Neutrophil (primary cell): ENCODE measurements around the gene HSFX3.
"Not testable (repeated sequence)": the region's sequence is repeated elsewhere in the genome, so short reads cannot be mapped to it uniquely, and the experiment has no call there.

ENCODE experiments used
- H3K27ac ChIP-seq: fragments of 200-600 bp; sonication (generic); 2 replicates; pipeline ENCODE4 v1.5.1; 2016; ENCODE audit warnings: mild to moderate bottlenecking, moderate library complexity
- H3K27me3 ChIP-seq: fragments of 200-600 bp; sonication (generic); 2 replicates; pipeline ENCODE4 v1.6.0; 2016; ENCODE audit warnings: mild to moderate bottlenecking
- H3K36me3 ChIP-seq: fragments of 200-600 bp; sonication (generic); 2 replicates; pipeline ENCODE4 v1.5.1; 2017
- H3K4me1 ChIP-seq, 2 experiments: fragments of 200-600 bp in 1 of 2; sonication (generic) in 1 of 2; 1 replicate in 1 of 2; 2 replicates in 1 of 2; pipeline versions ENCODE4 v1.5.1 to v1.6.1; 2013 to 2016; ENCODE audit warnings: low read depth in 1 of 2, low read length in 1 of 2, mild to moderate bottlenecking in 1 of 2, moderate library complexity in 1 of 2; ENCODE audit not compliant: control insufficient read depth in 1 of 2, insufficient read depth in 1 of 2
- H3K4me3 ChIP-seq, 2 experiments: fragments of 200-600 bp in 1 of 2; sonication (generic) in 1 of 2; 1 replicate in 1 of 2; 2 replicates in 1 of 2; pipeline ENCODE4 v1.5.1; 2013 to 2016; ENCODE audit warnings: low read depth in 1 of 2, low read length in 1 of 2, mild to moderate bottlenecking in 1 of 2, moderate library complexity in 1 of 2
- H3K9me3 ChIP-seq: fragments of 200-600 bp; sonication (generic); 2 replicates; pipeline ENCODE4 v1.5.1; 2016
- TF ChIP-seq, protein P1 (sequence below): fragments of 200-600 bp; sonication (generic); IDR thresholded peaks from 2 replicates; pipeline ENCODE4 v1.5.1; 2016; ENCODE audit warnings: antibody characterized with exemption

The HSFX3 gene

DNA sequence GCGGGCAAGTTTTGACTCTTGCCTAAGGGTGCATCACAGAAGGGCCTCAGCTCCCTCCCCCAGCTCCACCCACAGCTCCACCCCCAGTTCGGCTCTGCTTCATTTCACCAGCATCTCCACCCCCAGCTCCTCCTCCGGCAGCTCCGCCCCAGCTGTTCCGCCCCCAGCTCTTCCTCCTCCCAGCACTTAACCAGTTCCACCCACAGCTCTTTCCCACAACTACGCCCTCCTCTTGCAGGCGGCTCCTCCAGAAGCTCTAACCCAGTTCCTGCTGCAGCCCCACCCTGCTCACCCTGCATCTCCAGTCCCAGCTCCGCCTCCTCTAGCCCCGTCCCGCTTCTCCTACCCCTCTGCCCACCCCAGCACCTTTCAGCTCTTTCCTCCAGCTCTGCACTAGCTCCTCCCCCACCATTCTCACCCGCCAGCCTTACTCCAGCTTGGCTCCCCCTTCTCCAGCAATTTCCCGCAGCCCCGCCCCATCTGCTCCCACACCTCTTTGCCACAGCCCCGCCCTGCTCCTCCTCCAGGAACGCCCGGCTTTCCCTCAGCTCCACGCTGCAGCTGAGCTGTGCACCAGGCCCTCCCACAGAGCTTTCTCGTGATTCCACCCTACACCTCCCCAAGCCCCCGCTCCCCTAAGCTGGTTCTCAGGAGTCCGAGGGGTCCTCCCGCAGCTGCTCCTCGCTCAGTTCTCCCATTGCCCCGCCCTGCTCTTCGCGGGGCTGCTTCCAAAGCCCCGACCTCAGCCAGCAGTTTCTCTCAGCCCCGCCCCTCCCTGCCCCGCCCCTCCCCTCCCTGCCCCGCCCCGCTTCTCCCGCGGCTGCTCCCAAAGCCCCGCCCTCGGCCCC is 10.2 kb downstream of the HSFX3 start:
- Histone ChIP-seq H3K36me3 (no peaks in the 10 kb centered on the region), H3K27me3 (no peaks in the 10 kb centered on the region), H3K4me1 (peaks cover 10 to 15% of the 10 kb centered on the region in 2 experiments), H3K9me3 (no peaks in the 10 kb centered on the region), H3K4me3 (peak overlapping the region; percentile 68 to 72), H3K27ac (peak overlapping the region; percentile 98)
- TF ChIP-seq, protein P1, sequence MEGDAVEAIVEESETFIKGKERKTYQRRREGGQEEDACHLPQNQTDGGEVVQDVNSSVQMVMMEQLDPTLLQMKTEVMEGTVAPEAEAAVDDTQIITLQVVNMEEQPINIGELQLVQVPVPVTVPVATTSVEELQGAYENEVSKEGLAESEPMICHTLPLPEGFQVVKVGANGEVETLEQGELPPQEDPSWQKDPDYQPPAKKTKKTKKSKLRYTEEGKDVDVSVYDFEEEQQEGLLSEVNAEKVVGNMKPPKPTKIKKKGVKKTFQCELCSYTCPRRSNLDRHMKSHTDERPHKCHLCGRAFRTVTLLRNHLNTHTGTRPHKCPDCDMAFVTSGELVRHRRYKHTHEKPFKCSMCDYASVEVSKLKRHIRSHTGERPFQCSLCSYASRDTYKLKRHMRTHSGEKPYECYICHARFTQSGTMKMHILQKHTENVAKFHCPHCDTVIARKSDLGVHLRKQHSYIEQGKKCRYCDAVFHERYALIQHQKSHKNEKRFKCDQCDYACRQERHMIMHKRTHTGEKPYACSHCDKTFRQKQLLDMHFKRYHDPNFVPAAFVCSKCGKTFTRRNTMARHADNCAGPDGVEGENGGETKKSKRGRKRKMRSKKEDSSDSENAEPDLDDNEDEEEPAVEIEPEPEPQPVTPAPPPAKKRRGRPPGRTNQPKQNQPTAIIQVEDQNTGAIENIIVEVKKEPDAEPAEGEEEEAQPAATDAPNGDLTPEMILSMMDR: peak; percentile 2

DNA sequence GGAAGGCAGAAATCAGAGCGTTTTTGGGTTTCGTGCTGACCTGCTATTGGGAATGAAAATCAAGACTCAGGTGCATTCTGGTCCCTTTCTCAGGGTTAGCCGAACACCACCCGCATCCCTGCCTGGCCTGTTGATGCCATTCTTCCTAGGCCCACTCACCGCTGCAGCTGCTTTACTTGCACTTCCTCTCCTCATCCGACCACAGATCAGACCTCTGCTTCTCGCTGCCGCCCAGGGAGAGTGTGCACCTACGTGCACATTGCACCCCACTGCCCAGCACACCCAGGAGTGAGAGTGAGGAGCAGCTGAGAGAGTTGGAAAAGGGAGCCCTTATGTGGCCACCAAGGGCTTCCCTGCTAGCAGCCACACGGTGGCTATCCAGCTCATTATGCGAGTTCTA is 12.2 kb downstream of the HSFX3 start:
- peaks cover 10 to 15% of the 10 kb centered on the region in 2 experiments for H3K4me1 ChIP-seq
- not testable (repeated sequence) for H3K9me3 ChIP-seq, H3K27me3 ChIP-seq, H3K36me3 ChIP-seq, H3K4me3 ChIP-seq, H3K27ac ChIP-seq

DNA sequence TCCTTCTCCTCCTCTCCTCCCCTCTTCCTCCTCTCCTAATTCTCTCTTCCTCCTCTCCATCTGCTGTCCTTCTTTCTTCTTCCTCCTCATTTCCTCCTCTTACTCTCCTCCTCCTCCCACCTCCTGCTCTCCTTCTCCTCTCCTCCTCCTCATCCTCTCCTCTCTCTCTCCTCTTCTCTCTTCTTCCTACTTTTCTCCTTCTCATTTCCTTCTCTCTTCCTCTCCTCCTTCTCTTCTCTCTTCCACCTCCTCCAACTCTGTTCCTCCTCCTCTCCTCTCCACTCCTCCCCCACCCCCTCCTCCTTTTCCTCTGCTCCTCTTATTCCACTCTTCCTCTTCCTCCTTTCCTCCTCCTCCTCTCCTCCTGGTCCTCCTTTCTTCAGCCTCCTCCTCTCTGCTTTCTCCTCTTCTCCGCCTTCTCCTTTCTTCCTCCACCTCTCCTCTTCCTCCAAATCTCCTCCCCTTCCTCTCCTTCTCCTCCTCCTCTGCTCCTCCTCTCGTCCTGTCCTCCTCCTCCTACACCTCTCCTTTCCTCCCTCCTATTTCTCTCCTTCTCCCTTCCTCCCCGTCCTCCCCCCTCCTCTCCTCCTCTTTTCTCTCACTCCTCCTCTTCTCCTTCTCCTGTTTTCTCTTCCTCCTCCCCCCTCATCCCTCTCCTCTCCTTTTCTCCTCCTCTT is 14.7 kb downstream of the HSFX3 start:
- H3K36me3 ChIP-seq, H3K9me3 ChIP-seq, H3K27me3 ChIP-seq, H3K27ac ChIP-seq, H3K4me3 ChIP-seq: not testable (repeated sequence)
- peaks cover 3 to 10% of the 10 kb centered on the region in 2 experiments for H3K4me1 ChIP-seq

DNA sequence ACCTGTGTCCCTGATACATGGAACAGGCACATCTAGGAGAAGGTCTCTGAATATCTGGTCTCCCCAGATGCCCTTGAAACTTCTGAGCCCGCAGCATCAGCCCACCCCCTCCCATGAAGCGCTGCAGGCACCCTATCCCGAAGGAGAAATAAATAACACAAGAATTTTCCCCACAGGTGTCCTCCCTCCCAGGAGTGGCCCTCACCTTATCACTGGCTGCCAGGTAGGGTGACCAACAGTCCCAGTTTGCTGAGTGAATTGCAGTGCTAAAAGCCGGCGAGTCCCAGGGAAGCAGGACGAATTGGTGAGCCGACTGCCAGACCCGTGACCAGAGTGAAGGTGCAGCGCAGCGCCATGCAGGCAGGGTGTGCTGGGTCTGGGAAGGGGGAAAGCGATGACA is 15.7 kb downstream of the HSFX3 start:
- H3K4me3 ChIP-seq, H3K36me3 ChIP-seq, H3K27ac ChIP-seq, H3K4me1 ChIP-seq, H3K27me3 ChIP-seq, H3K9me3 ChIP-seq: not testable (repeated sequence)

DNA sequence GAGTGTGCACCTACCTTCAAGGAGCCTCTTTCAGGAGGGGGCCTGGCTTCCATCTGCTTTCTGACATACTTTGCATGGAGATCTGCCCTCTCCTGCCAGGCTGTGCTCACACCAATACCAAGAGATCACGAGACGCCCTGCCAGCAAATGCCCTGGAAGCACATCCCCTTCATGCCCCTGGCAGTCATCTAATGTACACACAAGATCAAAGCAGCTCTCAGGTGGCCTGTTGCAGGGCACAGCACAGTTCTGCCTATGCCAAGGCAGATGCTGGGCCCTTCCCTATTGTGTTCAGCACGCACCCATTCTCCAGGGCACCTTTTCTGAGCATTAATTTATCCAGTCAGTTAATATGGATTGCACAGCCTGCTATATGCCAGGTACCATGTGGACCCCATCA is 16.9 kb downstream of the HSFX3 start:
- not testable (repeated sequence) for H3K4me3 ChIP-seq, H3K4me1 ChIP-seq, H3K27ac ChIP-seq, H3K9me3 ChIP-seq, H3K27me3 ChIP-seq, H3K36me3 ChIP-seq

DNA sequence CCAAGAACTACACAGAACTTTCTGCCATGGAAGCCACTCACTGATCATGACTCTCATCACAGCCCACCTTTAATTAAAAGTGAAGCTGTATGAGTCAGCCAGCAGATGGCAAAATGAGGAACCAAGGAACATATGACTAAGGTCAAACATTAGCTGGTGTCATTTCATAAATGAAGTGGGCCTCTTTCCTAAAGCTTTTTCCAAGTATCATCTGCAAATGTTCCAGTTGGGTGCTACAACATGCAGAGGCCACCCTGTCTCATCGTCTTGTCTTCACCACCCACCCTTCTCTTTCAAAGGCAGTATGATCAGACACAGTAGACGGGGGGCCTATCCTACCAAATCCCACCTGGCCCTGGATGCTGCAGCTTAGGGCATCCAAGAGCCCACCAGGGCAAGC is 18.1 kb downstream of the HSFX3 start:
- H3K4me3 ChIP-seq: no peak overlapping the region
- H3K9me3 ChIP-seq: no peaks in the 10 kb centered on the region
- H3K36me3 ChIP-seq: no peaks in the 10 kb centered on the region
- TF ChIP-seq, protein P1: no peak
- peak overlapping the region; percentile 33 for H3K27ac ChIP-seq
- H3K4me1 ChIP-seq: peaks cover 0 to 6% of the 10 kb centered on the region in 2 experiments
- H3K27me3 ChIP-seq: no peaks in the 10 kb centered on the region

DNA sequence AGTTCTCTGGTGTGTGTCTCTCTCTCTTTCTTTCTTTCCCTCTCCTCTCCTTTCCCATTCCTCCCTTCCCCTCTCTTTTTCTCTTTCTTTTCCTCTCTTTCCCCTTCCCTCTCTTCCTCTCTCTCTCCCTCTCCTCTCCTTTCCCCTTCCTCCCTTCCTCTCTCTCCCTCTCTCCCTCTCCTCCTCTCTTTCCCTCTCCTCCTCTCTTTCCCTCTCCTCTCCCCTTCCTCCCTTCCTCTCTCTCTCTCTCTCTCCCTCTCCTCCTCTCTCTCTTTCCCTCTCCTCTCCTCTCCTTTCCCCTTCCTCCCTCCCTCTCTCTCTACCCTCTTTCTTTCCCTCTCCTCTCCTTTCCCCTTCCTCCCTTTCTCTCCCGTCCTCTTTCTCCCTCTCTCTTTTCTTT is 21.3 kb downstream of the HSFX3 start:
- Histone ChIP-seq H3K27ac (no peak overlapping the region), H3K9me3 (no peaks in the 10 kb centered on the region), H3K4me3 (no peak overlapping the region), H3K36me3 (no peaks in the 10 kb centered on the region), H3K4me1 (peaks cover 15 to 18% of the 10 kb centered on the region in 2 experiments), H3K27me3 (no peaks in the 10 kb centered on the region)
- TF ChIP-seq, protein P1: no peak
